Measurements from ENCODE around the gene CHD6.

CHD6 gene

DNA sequence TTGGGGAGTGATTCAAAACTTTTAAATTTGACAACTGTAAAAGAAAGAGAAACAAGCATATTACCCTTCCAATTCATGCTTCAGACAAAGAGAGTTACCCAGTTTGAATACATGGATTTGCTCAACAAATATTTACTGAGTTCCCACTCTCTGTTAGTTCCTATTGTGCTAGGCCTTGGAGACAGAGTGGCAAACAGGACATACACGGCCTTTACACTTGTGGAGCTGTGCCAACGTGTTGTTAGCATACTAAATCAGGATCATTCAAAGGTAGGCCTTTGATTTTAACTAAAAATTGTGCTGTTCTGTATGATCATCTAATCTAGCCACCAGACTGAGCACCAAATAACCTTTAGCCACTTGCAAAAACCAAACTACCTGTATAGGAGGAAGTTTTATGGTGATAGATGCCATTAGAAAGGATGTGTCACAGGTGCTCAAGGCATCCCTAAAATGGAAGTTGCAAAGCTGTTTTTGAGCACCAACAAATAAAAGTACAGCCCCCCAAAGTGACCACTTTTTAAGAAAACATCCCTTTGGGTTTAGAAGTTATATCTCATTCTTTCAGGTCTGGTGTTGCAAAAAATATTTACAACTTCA lies 84.5 kb downstream of the CHD6 start:
- Histone ChIP-seq H3K9me3 (no peaks in the 10 kb centered on the region), H3K4me3 (ENCODE audit: low read depth in 1 of 2, low read length in 1 of 2) (no peak overlapping the region), H3K27ac (no peak overlapping the region), H3K4me1 (ENCODE audit: control insufficient read depth in 1 of 2, insufficient read depth in 1 of 2, low read depth in 1 of 2, low read length in 1 of 2) (no peaks in the 10 kb centered on the region), H3K27me3 (no peaks in the 10 kb centered on the region), H3K36me3 (peaks cover 16% of the 10 kb centered on the region)
- TF ChIP-seq, protein P1, sequence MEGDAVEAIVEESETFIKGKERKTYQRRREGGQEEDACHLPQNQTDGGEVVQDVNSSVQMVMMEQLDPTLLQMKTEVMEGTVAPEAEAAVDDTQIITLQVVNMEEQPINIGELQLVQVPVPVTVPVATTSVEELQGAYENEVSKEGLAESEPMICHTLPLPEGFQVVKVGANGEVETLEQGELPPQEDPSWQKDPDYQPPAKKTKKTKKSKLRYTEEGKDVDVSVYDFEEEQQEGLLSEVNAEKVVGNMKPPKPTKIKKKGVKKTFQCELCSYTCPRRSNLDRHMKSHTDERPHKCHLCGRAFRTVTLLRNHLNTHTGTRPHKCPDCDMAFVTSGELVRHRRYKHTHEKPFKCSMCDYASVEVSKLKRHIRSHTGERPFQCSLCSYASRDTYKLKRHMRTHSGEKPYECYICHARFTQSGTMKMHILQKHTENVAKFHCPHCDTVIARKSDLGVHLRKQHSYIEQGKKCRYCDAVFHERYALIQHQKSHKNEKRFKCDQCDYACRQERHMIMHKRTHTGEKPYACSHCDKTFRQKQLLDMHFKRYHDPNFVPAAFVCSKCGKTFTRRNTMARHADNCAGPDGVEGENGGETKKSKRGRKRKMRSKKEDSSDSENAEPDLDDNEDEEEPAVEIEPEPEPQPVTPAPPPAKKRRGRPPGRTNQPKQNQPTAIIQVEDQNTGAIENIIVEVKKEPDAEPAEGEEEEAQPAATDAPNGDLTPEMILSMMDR (IDR thresholded peaks at IDR 0.05) = no peak

DNA sequence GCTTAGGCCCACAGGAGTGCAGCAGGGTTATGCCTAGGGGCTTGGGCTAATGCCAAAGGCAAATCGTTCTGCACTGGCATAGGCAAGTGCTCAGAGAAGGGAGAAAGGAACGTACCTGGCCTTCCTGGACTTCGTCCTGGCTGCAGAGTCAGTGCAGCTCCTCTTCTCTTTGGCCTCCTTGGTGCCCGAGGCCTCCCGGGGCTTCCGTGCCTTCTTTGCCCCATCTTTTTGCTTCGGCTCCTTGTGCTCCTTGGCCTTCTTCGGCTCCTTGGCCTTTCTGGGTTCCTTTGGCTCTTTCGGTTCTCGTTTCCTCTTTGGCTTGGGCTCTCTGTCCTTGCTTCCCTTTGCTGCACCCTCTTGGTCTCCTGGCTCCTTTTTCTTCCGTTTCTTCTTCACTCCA lies 85.2 kb downstream of the CHD6 start:
- no peaks in the 10 kb centered on the region for H3K27me3 ChIP-seq
- no peaks in the 10 kb centered on the region for H3K4me1 ChIP-seq (ENCODE audit: control insufficient read depth in 1 of 2, insufficient read depth in 1 of 2, low read depth in 1 of 2, low read length in 1 of 2)
- TF ChIP-seq, protein P1 (IDR thresholded peaks at IDR 0.05) = no peak
- H3K27ac ChIP-seq = no peak overlapping the region
- peaks cover 16% of the 10 kb centered on the region for H3K36me3 ChIP-seq
- no peaks in the 10 kb centered on the region for H3K9me3 ChIP-seq
- no peak overlapping the region for H3K4me3 ChIP-seq (ENCODE audit: low read depth in 1 of 2, low read length in 1 of 2)

DNA sequence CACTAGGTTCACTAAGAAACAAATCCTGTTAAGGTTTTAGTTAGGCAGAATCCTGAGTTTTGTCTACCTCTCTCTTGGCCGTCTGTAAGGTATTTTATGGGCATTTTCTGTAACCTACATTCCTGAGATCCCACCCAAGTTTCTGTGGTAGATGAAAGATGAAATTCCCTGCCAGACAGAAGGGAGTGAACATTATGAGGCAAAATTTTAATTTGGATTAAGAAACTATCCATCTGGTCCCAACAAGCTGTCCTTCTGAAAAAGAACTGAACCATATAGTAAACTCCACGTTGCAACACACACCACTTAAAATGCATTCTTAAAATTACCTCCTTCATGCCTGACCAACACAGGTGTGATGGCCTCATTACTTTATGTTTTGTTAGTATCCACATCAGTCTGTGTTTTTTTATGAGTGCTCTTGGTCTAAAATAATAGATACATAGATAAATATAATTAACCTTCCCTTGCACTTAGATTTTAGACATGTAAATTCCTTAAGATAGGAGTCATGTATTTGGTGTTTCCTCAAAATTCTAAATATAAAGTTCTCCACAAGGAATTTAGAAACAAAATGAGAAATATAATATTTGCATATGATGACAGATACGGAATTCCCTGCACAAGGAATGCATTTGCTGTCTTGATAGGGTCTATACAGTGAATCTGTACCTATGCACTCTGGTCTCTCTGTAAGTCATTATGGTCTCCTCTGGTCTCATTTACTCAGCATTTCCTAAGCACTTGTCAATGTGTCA lies 86.5 kb downstream of the CHD6 start:
- no peaks in the 10 kb centered on the region for H3K9me3 ChIP-seq
- peaks cover 16% of the 10 kb centered on the region for H3K36me3 ChIP-seq
- TF ChIP-seq, protein P1 (IDR thresholded peaks at IDR 0.05) = no peak
- H3K27me3 ChIP-seq = no peaks in the 10 kb centered on the region
- H3K4me1 ChIP-seq (ENCODE audit: control insufficient read depth in 1 of 2, insufficient read depth in 1 of 2, low read depth in 1 of 2, low read length in 1 of 2) = no peaks in the 10 kb centered on the region
- H3K27ac ChIP-seq = no peak overlapping the region
- no peak overlapping the region for H3K4me3 ChIP-seq (ENCODE audit: low read depth in 1 of 2, low read length in 1 of 2)

DNA sequence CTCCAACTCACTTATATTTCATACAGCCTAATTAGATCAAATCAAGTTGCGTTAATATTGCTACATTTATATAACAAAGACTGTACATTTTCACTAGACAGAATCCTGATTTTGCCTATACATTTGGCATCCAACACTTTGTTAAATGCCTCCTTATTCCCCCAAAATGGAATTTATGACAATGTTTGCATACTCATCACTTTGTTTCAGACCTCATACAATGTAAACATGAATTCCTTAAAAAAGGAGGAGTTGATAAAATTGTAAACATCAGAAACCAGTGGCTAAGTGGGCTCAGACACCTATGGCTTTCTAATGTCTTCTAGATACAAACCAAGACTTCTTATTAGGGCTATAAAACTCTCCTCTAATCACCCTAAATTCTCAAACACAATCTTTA lies 87.3 kb downstream of the CHD6 start:
- no peak overlapping the region for H3K4me3 ChIP-seq (ENCODE audit: low read depth in 1 of 2, low read length in 1 of 2)
- H3K27ac ChIP-seq = no peak overlapping the region
- TF ChIP-seq, protein P1 (IDR thresholded peaks at IDR 0.05) = no peak
- peaks cover 16% of the 10 kb centered on the region for H3K36me3 ChIP-seq
- no peaks in the 10 kb centered on the region for H3K9me3 ChIP-seq
- no peaks in the 10 kb centered on the region for H3K27me3 ChIP-seq
- H3K4me1 ChIP-seq (ENCODE audit: control insufficient read depth in 1 of 2, insufficient read depth in 1 of 2, low read depth in 1 of 2, low read length in 1 of 2) = no peaks in the 10 kb centered on the region

DNA sequence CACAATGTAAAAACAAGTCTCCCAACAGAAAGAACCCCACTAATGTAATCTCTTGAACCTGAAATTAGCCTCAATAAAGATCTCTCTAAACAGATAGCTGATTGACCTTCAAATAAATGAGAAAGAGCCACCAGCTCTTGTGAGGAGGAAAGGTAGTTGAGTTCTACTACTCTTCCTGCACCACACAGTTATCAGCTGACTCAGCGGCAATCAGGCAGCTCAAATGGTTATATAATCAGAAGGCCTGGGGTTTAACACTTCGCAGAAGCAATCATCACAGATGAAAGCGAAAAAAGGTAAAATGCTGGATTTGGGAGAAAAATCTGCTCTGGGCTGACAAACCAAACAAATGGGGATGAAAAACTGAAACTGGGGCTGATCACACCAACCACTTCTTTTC lies 91.8 kb downstream of the CHD6 start:
- Histone ChIP-seq H3K4me3 (ENCODE audit: low read depth in 1 of 2, low read length in 1 of 2) (no peak overlapping the region), H3K27ac (no peak overlapping the region), H3K4me1 (ENCODE audit: control insufficient read depth in 1 of 2, insufficient read depth in 1 of 2, low read depth in 1 of 2, low read length in 1 of 2) (no peaks in the 10 kb centered on the region), H3K9me3 (no peaks in the 10 kb centered on the region), H3K36me3 (peaks cover 2% of the 10 kb centered on the region), H3K27me3 (no peaks in the 10 kb centered on the region)
- TF ChIP-seq, protein P1 (IDR thresholded peaks at IDR 0.05) = no peak

All from neutrophil (primary cell).